Hepatocyte (in vitro differentiated cells): Measurements from ENCODE around the gene EPHB1. TPM values are rescaled to one million over a fixed set of nuclear protein-coding genes. Genes with fewer than 3 reads are reported as not detected.

Experiments
- DNase-seq: peaks from one replicate; pipeline ENCODE4 v3.0.0-alpha.2; 2016; ENCODE audit warnings: low spot score
- H2AFZ ChIP-seq: fragments of 200-600 bp; sonication (generic); 2 replicates; pipeline ENCODE4 v1.6.0; 2016; ENCODE audit warnings: antibody characterized with exemption, mild to moderate bottlenecking
- H3K27ac ChIP-seq: fragments of 200-600 bp; sonication (generic); 2 replicates; pipeline ENCODE4 v1.5.1; 2016; ENCODE audit warnings: mild to moderate bottlenecking
- H3K27me3 ChIP-seq: fragments of 200-600 bp; sonication (generic); 2 replicates; pipeline ENCODE4 v1.6.1; 2016
- H3K36me3 ChIP-seq: fragments of 200-600 bp; sonication (generic); replicated peaks from 2 replicates; pipeline ENCODE4 v1.5.1; 2016; ENCODE audit warnings: low read depth; ENCODE audit not compliant: insufficient read depth
- H3K4me1 ChIP-seq: fragments of 200-600 bp; sonication (generic); 2 replicates; pipeline ENCODE4 v1.5.1; 2016; ENCODE audit warnings: mild to moderate bottlenecking, moderate library complexity; ENCODE audit not compliant: insufficient read depth
- H3K4me2 ChIP-seq: fragments of 200-600 bp; sonication (generic); 2 replicates; pipeline ENCODE4 v1.6.0; 2016
- H3K4me3 ChIP-seq: fragments of 200-600 bp; sonication (generic); 2 replicates; pipeline ENCODE4 v1.5.1; 2016; ENCODE audit warnings: mild to moderate bottlenecking
- H3K79me2 ChIP-seq: fragments of 200-600 bp; sonication (generic); 2 replicates; pipeline ENCODE4 v1.6.0; 2017; ENCODE audit warnings: mild to moderate bottlenecking
- H3K9me2 ChIP-seq: fragments of 200-600 bp; sonication (generic); replicated peaks from 2 replicates; pipeline ENCODE4 v1.6.0; 2017; ENCODE audit warnings: mild to moderate bottlenecking; ENCODE audit not compliant: insufficient read depth
- H3K9me3 ChIP-seq: fragments of 200-600 bp; sonication (generic); 2 replicates; pipeline ENCODE4 v1.5.1; 2016; ENCODE audit warnings: low read depth, mild to moderate bottlenecking
- H4K20me1 ChIP-seq: fragments of 200-600 bp; sonication (generic); 2 replicates; pipeline ENCODE4 v1.6.0; 2016; ENCODE audit warnings: mild to moderate bottlenecking; ENCODE audit not compliant: insufficient read depth, poor library complexity, severe bottlenecking
- CTCF ChIP-seq: fragments of 200-600 bp; sonication (generic); IDR thresholded peaks from 2 replicates; pipeline ENCODE4 v1.5.1; 2016; ENCODE audit warnings: antibody characterized with exemption, mild to moderate bottlenecking; ENCODE audit not compliant: poor library complexity
- EZH2 ChIP-seq: fragments of 200-600 bp; sonication (generic); IDR thresholded peaks from 2 replicates; pipeline ENCODE4 v1.6.1; 2016; ENCODE audit warnings: antibody characterized with exemption, mild to moderate bottlenecking, borderline replicate concordance
- EZH2phosphoT487 ChIP-seq: fragments of 200-600 bp; sonication (generic); IDR thresholded peaks from one replicate; pipeline ENCODE4 v1.6.1; 2018; ENCODE audit warnings: antibody characterized with exemption, mild to moderate bottlenecking, low read depth, moderate library complexity; ENCODE audit not compliant: unreplicated experiment, severe bottlenecking
- WGBS: methylation state at CpG from one replicate; pipeline ENCODE4 v1.1.6; 2016; ENCODE audit warnings: low lambda C conversion rate; ENCODE audit errors: missing lambda C conversion rate; 5-methylcytosine and 5-hydroxymethylcytosine counted together
- polyA plus RNA-seq: library from polyadenylated mRNA; unstranded; fragments of >200 nt; fragmentation: Nextera tagmentation; extraction: Ambion mirVana; gene quantifications from 2 replicates; pipeline ENCODE4 v1.2.1, GENCODE V29; 2016
- total RNA-seq: library from RNA; depleted of rRNA; stranded (reverse); fragments of >200 nt; gene quantifications from 2 replicates; pipeline ENCODE4 v1.2.3, GENCODE V29; 2014

Gene EPHB1
- total and polyA plus RNA-seq, 2 experiments from 2014 or later: 3.3 to 5.6 TPM

- TF ChIP-seq CTCF (no peak), EZH2 (no peak), EZH2phosphoT487 (no peak)
- H3K9me3 ChIP-seq: no peaks in the 10 kb centered on the region
- H3K79me2 ChIP-seq: no peaks in the 10 kb centered on the region
- no peaks in the 10 kb centered on the region for H3K4me1 ChIP-seq
- H3K36me3 ChIP-seq: no peaks in the 10 kb centered on the region
- H3K4me2 ChIP-seq: no peak overlapping the region
- no peaks in the 10 kb centered on the region for H3K9me2 ChIP-seq
- H4K20me1 ChIP-seq: no peaks in the 10 kb centered on the region
- H3K4me3 ChIP-seq: no peak overlapping the region
- H2AFZ ChIP-seq: no peak overlapping the region
- H3K27ac ChIP-seq: no peak overlapping the region
- DNase-seq: no peak
- no peaks in the 10 kb centered on the region for H3K27me3 ChIP-seq
- 59% methylated on average over 1 of the region's 1 CpG for WGBS
Observed at GRCh38 chr3:134918441-134918840, 123.4 kb downstream of the EPHB1 start.

GRCh38 chr3:134922101-134922500, 127.0 kb downstream of the EPHB1 start:
- H3K4me3 ChIP-seq: no peak overlapping the region
- no peak for DNase-seq
- no peaks in the 10 kb centered on the region for H3K4me1 ChIP-seq
- H3K36me3 ChIP-seq: no peaks in the 10 kb centered on the region
- WGBS: 96% methylated on average over 3 of the region's 3 CpGs
- no peaks in the 10 kb centered on the region for H4K20me1 ChIP-seq
- H2AFZ ChIP-seq: no peak overlapping the region
- H3K4me2 ChIP-seq: no peak overlapping the region
- H3K9me3 ChIP-seq: no peaks in the 10 kb centered on the region
- no peaks in the 10 kb centered on the region for H3K79me2 ChIP-seq
- H3K9me2 ChIP-seq: no peaks in the 10 kb centered on the region
- no peak overlapping the region for H3K27ac ChIP-seq
- no peaks in the 10 kb centered on the region for H3K27me3 ChIP-seq
- no peak for TF ChIP-seq EZH2
- no peak for TF ChIP-seq EZH2phosphoT487
- TF ChIP-seq CTCF: no peak

GRCh38 chr3:134922866-134923265, 127.8 kb downstream of the EPHB1 start:
- H3K4me1 ChIP-seq: no peaks in the 10 kb centered on the region
- no peaks in the 10 kb centered on the region for H3K79me2 ChIP-seq
- no peaks in the 10 kb centered on the region for H3K36me3 ChIP-seq
- H2AFZ ChIP-seq: no peak overlapping the region
- H3K9me2 ChIP-seq: no peaks in the 10 kb centered on the region
- TF ChIP-seq EZH2: no peak
- no peak for TF ChIP-seq EZH2phosphoT487
- no peak for TF ChIP-seq CTCF
- H3K4me3 ChIP-seq: no peak overlapping the region
- H3K27me3 ChIP-seq: no peaks in the 10 kb centered on the region
- H4K20me1 ChIP-seq: no peaks in the 10 kb centered on the region
- H3K27ac ChIP-seq: no peak overlapping the region
- WGBS: 87% methylated on average over 6 of the region's 6 CpGs
- no peak for DNase-seq
- no peak overlapping the region for H3K4me2 ChIP-seq
- H3K9me3 ChIP-seq: no peaks in the 10 kb centered on the region

GRCh38 chr3:134923286-134923685, 128.2 kb downstream of the EPHB1 start:
- Histone ChIP-seq H3K27ac (no peak overlapping the region), H3K9me3 (no peaks in the 10 kb centered on the region), H3K4me1 (no peaks in the 10 kb centered on the region), H4K20me1 (no peaks in the 10 kb centered on the region), H2AFZ (no peak overlapping the region), H3K4me3 (no peak overlapping the region), H3K27me3 (no peaks in the 10 kb centered on the region), H3K4me2 (no peak overlapping the region), H3K79me2 (no peaks in the 10 kb centered on the region), H3K9me2 (no peaks in the 10 kb centered on the region), H3K36me3 (no peaks in the 10 kb centered on the region)
- TF ChIP-seq CTCF: no peak
- TF ChIP-seq EZH2: no peak
- no peak for DNase-seq
- 75% methylated on average over 1 of the region's 1 CpG for WGBS
